ENCODE measurements around the gene ERMARD.

DNA sequence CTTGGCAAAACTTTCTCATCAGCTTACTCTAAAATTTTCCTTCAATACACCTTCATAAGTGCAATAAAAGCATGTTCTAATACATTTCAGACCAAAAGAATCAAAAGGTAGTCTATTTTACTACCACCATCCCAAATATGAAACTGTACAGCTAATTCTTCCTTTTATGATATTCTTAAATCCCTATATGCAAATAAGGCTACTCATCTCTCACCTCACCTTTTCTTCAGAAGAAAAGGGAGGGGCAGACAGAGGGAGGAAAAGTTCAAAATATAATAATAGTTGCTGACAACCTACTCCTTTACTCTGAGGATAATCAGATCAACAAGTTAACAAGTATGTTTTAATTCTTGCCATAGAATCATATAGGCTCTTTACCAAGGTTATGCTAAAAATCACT lies 42.1 kb upstream of the ERMARD start:
- TF ChIP-seq, protein P1, sequence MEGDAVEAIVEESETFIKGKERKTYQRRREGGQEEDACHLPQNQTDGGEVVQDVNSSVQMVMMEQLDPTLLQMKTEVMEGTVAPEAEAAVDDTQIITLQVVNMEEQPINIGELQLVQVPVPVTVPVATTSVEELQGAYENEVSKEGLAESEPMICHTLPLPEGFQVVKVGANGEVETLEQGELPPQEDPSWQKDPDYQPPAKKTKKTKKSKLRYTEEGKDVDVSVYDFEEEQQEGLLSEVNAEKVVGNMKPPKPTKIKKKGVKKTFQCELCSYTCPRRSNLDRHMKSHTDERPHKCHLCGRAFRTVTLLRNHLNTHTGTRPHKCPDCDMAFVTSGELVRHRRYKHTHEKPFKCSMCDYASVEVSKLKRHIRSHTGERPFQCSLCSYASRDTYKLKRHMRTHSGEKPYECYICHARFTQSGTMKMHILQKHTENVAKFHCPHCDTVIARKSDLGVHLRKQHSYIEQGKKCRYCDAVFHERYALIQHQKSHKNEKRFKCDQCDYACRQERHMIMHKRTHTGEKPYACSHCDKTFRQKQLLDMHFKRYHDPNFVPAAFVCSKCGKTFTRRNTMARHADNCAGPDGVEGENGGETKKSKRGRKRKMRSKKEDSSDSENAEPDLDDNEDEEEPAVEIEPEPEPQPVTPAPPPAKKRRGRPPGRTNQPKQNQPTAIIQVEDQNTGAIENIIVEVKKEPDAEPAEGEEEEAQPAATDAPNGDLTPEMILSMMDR (conservative IDR thresholded peaks at IDR 0.05; ENCODE audit: low read length): no peak
- no peak for TF ChIP-seq EZH2phosphoT487 (IDR thresholded peaks at IDR 0.05; ENCODE audit: borderline replicate concordance, low read depth, low read length)
